ENCODE measurements around the gene OR6M1.

- TF ChIP-seq CTCF (conservative IDR thresholded peaks at IDR 0.05 in 1 of 2, IDR thresholded peaks at IDR 0.05 in 1 of 2; ENCODE audit: extremely low read depth in 1 of 2, insufficient read depth in 1 of 2, low read depth in 1 of 2, low read length in 2 of 2) (no peak), EZH2 (IDR thresholded peaks at IDR 0.05; ENCODE audit: borderline replicate concordance, low read length) (no peak)
These were observed 32.5 kb upstream of the OR6M1 start for GRCh38 chr11:123838659-123839058.

Data from mammary epithelial cell (primary cell).